ENCODE data around the gene CALHM5. TPM values are rescaled to one million over a fixed set of nuclear protein-coding genes. Genes with fewer than 3 reads are reported as not detected.

CALHM5 gene
- total RNA-seq, 1 experiment from 2014 or later: not detected

GRCh38 chr6:116562019-116562403 is 50.6 kb downstream of the CALHM5 start:
- H3F3A ChIP-seq (ENCODE audit: insufficient read depth, low read depth): peaks cover 11% of the 10 kb centered on the region; the same call in 1 of the 2 replicates
- ChIA-PET POLR2A (ENCODE audit: unreplicated experiment) (no interaction called here), CTCF (interaction anchor here (0.5 to 0.9 kb wide), 3 partner anchors 169 to 513 kb away, joined by 3 to 4 read pairs (median 3); no protein-coding TSS in a partner anchor)
- no peak for DNase-seq
- intact Hi-C loops (cut with micrococcal nuclease; ENCODE audit: unreplicated experiment): loop anchor here (10.0 kb wide), 1 partner anchor 187 kb away; the partner anchor contains the start of gene DSE
- H2AFZ ChIP-seq: no peak overlapping the region
- no peaks in the 10 kb centered on the region for H3K36me3 ChIP-seq (ENCODE audit: low read depth)
- no peaks in the 10 kb centered on the region for H4K20me1 ChIP-seq (ENCODE audit: insufficient read depth)
- TF ChIP-seq EZH2 (IDR thresholded peaks at IDR 0.05; ENCODE audit: low read depth) (no peak), CTCF (conservative IDR thresholded peaks at IDR 0.05) (no peak)
- no peaks in the 10 kb centered on the region for H3K27me3 ChIP-seq (ENCODE audit: insufficient read depth, low read depth)
- H3K27ac ChIP-seq: no peak overlapping the region
- peaks cover 14% of the 10 kb centered on the region; the same call in 1 of the 2 replicates for H3K4me1 ChIP-seq (replicated peaks; ENCODE audit: insufficient read depth)
- H3K4me2 ChIP-seq: no peak overlapping the region
- H3K4me3 ChIP-seq: no peak overlapping the region
- no peaks in the 10 kb centered on the region; the same call in 1 of the 2 replicates for H3K9me2 ChIP-seq (ENCODE audit: insufficient read depth)
- H3K79me2 ChIP-seq (ENCODE audit: low read depth): no peaks in the 10 kb centered on the region
- BruUV-seq (replicated peaks): no TSS peak
- no peaks in the 10 kb centered on the region for H3K9me3 ChIP-seq (ENCODE audit: insufficient read depth, low read depth)

- no peaks in the 10 kb centered on the region for H3K36me3 ChIP-seq (ENCODE audit: low read depth)
- peaks cover 11% of the 10 kb centered on the region; the same call in 1 of the 2 replicates for H3K4me1 ChIP-seq (replicated peaks; ENCODE audit: insufficient read depth)
- POLR2A ChIA-PET (ENCODE audit: unreplicated experiment): no interaction called here
- intact Hi-C loops (cut with micrococcal nuclease; ENCODE audit: unreplicated experiment): loop anchor here (10.0 kb wide), 1 partner anchor 188 kb away; the partner anchor contains the start of gene DSE
- no peaks in the 10 kb centered on the region for H4K20me1 ChIP-seq (ENCODE audit: insufficient read depth)
- no peak for DNase-seq
- no peak overlapping the region for H3K27ac ChIP-seq
- no peak overlapping the region for H3K4me2 ChIP-seq
- H3K4me3 ChIP-seq: no peak overlapping the region
- CTCF ChIA-PET: interaction anchor here (0.7 to 0.9 kb wide), 2 partner anchors 169 to 294 kb away, joined by 3 read pairs; no protein-coding TSS in a partner anchor
- H2AFZ ChIP-seq: no peak overlapping the region
- H3K9me2 ChIP-seq (ENCODE audit: insufficient read depth): no peaks in the 10 kb centered on the region; the same call in 1 of the 2 replicates
- no peaks in the 10 kb centered on the region for H3K27me3 ChIP-seq (ENCODE audit: insufficient read depth, low read depth)
- no TSS peak for BruUV-seq (replicated peaks)
- H3K9me3 ChIP-seq (ENCODE audit: insufficient read depth, low read depth): no peaks in the 10 kb centered on the region
- no peaks in the 10 kb centered on the region for H3K79me2 ChIP-seq (ENCODE audit: low read depth)
- peaks cover 6% of the 10 kb centered on the region; the same call in 1 of the 2 replicates for H3F3A ChIP-seq (ENCODE audit: insufficient read depth, low read depth)
- TF ChIP-seq EZH2 (IDR thresholded peaks at IDR 0.05; ENCODE audit: low read depth): no peak
- TF ChIP-seq CTCF (conservative IDR thresholded peaks at IDR 0.05): no peak
Observed at GRCh38 chr6:116562614-116563013, 51.2 kb downstream of the CALHM5 start.

GRCh38 chr6:116563830-116564229 is 52.4 kb downstream of the CALHM5 start:
- no peaks in the 10 kb centered on the region for H3K79me2 ChIP-seq (ENCODE audit: low read depth)
- H3F3A ChIP-seq (ENCODE audit: insufficient read depth, low read depth): no peaks in the 10 kb centered on the region
- H3K4me2 ChIP-seq: no peak overlapping the region
- ChIA-PET CTCF (no interaction called here), POLR2A (ENCODE audit: unreplicated experiment) (interaction anchor here (0.6 kb wide), 1 partner anchor 192 kb away, joined by 7 read pairs; no protein-coding TSS in a partner anchor)
- no peaks in the 10 kb centered on the region; the same call in 1 of the 2 replicates for H3K9me2 ChIP-seq (ENCODE audit: insufficient read depth)
- H3K27me3 ChIP-seq (ENCODE audit: insufficient read depth, low read depth): no peaks in the 10 kb centered on the region
- no peak overlapping the region for H3K27ac ChIP-seq
- peaks cover 1% of the 10 kb centered on the region; the same call in 1 of the 2 replicates for H3K4me1 ChIP-seq (replicated peaks; ENCODE audit: insufficient read depth)
- BruUV-seq (replicated peaks): no TSS peak
- intact Hi-C loops (cut with micrococcal nuclease; ENCODE audit: unreplicated experiment): loop anchor here (10.0 kb wide), 1 partner anchor 189 kb away; the partner anchor contains the start of gene DSE
- TF ChIP-seq CTCF (conservative IDR thresholded peaks at IDR 0.05) (no peak), EZH2 (IDR thresholded peaks at IDR 0.05; ENCODE audit: low read depth) (no peak)
- H4K20me1 ChIP-seq (ENCODE audit: insufficient read depth): no peaks in the 10 kb centered on the region
- no peaks in the 10 kb centered on the region for H3K36me3 ChIP-seq (ENCODE audit: low read depth)
- H3K4me3 ChIP-seq: no peak overlapping the region
- no peak overlapping the region; the same call in 1 of the 2 replicates for H2AFZ ChIP-seq
- DNase-seq: no peak
- H3K9me3 ChIP-seq (ENCODE audit: insufficient read depth, low read depth): no peaks in the 10 kb centered on the region

Measured in PC-9 (cell line).